ENCODE results near the gene WNT3. TPM values are rescaled to one million over a fixed set of nuclear protein-coding genes. Genes with fewer than 3 reads are reported as not detected.

Gene WNT3
- total and polyA plus RNA-seq, 2 experiments from 2014 or later: 2.7 to 3.4 TPM

- TF ChIP-seq, protein P1, sequence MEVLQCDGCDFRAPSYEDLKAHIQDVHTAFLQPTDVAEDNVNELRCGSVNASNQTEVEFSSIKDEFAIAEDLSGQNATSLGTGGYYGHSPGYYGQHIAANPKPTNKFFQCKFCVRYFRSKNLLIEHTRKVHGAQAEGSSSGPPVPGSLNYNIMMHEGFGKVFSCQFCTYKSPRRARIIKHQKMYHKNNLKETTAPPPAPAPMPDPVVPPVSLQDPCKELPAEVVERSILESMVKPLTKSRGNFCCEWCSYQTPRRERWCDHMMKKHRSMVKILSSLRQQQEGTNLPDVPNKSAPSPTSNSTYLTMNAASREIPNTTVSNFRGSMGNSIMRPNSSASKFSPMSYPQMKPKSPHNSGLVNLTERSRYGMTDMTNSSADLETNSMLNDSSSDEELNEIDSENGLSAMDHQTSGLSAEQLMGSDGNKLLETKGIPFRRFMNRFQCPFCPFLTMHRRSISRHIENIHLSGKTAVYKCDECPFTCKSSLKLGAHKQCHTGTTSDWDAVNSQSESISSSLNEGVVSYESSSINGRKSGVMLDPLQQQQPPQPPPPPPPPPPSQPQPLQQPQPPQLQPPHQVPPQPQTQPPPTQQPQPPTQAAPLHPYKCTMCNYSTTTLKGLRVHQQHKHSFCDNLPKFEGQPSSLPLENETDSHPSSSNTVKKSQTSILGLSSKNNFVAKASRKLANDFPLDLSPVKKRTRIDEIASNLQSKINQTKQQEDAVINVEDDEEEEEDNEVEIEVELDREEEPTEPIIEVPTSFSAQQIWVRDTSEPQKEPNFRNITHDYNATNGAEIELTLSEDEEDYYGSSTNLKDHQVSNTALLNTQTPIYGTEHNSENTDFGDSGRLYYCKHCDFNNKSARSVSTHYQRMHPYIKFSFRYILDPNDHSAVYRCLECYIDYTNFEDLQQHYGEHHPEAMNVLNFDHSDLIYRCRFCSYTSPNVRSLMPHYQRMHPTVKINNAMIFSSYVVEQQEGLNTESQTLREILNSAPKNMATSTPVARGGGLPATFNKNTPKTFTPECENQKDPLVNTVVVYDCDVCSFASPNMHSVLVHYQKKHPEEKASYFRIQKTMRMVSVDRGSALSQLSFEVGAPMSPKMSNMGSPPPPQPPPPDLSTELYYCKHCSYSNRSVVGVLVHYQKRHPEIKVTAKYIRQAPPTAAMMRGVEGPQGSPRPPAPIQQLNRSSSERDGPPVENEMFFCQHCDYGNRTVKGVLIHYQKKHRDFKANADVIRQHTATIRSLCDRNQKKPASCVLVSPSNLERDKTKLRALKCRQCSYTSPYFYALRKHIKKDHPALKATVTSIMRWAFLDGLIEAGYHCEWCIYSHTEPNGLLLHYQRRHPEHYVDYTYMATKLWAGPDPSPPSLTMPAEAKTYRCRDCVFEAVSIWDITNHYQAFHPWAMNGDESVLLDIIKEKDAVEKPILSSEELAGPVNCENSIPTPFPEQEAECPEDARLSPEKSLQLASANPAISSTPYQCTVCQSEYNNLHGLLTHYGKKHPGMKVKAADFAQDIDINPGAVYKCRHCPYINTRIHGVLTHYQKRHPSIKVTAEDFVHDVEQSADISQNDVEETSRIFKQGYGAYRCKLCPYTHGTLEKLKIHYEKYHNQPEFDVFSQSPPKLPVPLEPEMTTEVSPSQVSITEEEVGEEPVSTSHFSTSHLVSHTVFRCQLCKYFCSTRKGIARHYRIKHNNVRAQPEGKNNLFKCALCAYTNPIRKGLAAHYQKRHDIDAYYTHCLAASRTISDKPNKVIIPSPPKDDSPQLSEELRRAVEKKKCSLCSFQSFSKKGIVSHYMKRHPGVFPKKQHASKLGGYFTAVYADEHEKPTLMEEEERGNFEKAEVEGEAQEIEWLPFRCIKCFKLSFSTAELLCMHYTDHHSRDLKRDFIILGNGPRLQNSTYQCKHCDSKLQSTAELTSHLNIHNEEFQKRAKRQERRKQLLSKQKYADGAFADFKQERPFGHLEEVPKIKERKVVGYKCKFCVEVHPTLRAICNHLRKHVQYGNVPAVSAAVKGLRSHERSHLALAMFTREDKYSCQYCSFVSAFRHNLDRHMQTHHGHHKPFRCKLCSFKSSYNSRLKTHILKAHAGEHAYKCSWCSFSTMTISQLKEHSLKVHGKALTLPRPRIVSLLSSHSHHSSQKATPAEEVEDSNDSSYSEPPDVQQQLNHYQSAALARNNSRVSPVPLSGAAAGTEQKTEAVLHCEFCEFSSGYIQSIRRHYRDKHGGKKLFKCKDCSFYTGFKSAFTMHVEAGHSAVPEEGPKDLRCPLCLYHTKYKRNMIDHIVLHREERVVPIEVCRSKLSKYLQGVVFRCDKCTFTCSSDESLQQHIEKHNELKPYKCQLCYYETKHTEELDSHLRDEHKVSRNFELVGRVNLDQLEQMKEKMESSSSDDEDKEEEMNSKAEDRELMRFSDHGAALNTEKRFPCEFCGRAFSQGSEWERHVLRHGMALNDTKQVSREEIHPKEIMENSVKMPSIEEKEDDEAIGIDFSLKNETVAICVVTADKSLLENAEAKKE (CRISPR knock-in tag; IDR thresholded peaks at IDR 0.05): no peak
- TF ChIP-seq ZNF114 (CRISPR knock-in tag; IDR thresholded peaks at IDR 0.05): no peak
- TF ChIP-seq CTCF (conservative IDR thresholded peaks at IDR 0.05; ENCODE audit: low read depth in 2 of 2): no peak
- TF ChIP-seq EZH2 (IDR thresholded peaks at IDR 0.05; ENCODE audit: low read depth, unreplicated experiment): no peak
- no peak for TF ChIP-seq ETS1 (IDR thresholded peaks at IDR 0.05)
- TF ChIP-seq ZNF331 (CRISPR knock-in tag; IDR thresholded peaks at IDR 0.05; ENCODE audit: low read depth): no peak
- TF ChIP-seq NANOG (IDR thresholded peaks at IDR 0.05; ENCODE audit: borderline replicate concordance): no peak
- no peak for TF ChIP-seq EZH2phosphoT487 (IDR thresholded peaks at IDR 0.05; ENCODE audit: unreplicated experiment)
- TF ChIP-seq STAT1 (IDR thresholded peaks at IDR 0.05; ENCODE audit: unreplicated experiment): no peak
- TF ChIP-seq, protein P2, sequence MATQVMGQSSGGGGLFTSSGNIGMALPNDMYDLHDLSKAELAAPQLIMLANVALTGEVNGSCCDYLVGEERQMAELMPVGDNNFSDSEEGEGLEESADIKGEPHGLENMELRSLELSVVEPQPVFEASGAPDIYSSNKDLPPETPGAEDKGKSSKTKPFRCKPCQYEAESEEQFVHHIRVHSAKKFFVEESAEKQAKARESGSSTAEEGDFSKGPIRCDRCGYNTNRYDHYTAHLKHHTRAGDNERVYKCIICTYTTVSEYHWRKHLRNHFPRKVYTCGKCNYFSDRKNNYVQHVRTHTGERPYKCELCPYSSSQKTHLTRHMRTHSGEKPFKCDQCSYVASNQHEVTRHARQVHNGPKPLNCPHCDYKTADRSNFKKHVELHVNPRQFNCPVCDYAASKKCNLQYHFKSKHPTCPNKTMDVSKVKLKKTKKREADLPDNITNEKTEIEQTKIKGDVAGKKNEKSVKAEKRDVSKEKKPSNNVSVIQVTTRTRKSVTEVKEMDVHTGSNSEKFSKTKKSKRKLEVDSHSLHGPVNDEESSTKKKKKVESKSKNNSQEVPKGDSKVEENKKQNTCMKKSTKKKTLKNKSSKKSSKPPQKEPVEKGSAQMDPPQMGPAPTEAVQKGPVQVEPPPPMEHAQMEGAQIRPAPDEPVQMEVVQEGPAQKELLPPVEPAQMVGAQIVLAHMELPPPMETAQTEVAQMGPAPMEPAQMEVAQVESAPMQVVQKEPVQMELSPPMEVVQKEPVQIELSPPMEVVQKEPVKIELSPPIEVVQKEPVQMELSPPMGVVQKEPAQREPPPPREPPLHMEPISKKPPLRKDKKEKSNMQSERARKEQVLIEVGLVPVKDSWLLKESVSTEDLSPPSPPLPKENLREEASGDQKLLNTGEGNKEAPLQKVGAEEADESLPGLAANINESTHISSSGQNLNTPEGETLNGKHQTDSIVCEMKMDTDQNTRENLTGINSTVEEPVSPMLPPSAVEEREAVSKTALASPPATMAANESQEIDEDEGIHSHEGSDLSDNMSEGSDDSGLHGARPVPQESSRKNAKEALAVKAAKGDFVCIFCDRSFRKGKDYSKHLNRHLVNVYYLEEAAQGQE (IDR thresholded peaks at IDR 0.05; ENCODE audit: unreplicated experiment): no peak
- TF ChIP-seq CREB1 (CRISPR knock-in tag; IDR thresholded peaks at IDR 0.05; ENCODE audit: low read depth): no peak
- TF ChIP-seq POLR2AphosphoS5 (IDR thresholded peaks at IDR 0.05; ENCODE audit: low read depth): no peak
- no peak for TF ChIP-seq JUNB (IDR thresholded peaks at IDR 0.05; ENCODE audit: unreplicated experiment)
- H3K36me3 Mint-ChIP-seq (ENCODE audit: low read depth): peaks cover 4% of the 10 kb centered on the region; the same call in 1 of the 3 replicates
- H3K27me3 Mint-ChIP-seq (ENCODE audit: insufficient read depth, low read depth, poor library complexity): peaks cover 36% of the 10 kb centered on the region
- DNase-seq (ENCODE audit: low spot score) (no peak), ATAC-seq (no peak)
- H3K4me1 Mint-ChIP-seq: peaks cover 13% of the 10 kb centered on the region
- no peak overlapping the region for H3K4me2 ChIP-seq
- H3K36me3 ChIP-seq (ENCODE audit: insufficient read depth): no peaks in the 10 kb centered on the region
- 0 out of 2 replicates have a peak, but pooled peaks cover 4% of the 10 kb centered on the region for H3F3A ChIP-seq (replicated peaks; ENCODE audit: low read depth)
- H3K27ac Mint-ChIP-seq: no peak overlapping the region
- H3K4me1 ChIP-seq (ENCODE audit: insufficient read depth): no peaks in the 10 kb centered on the region
- no peak overlapping the region for H3K4me3 Mint-ChIP-seq
- no peak overlapping the region for H2AFZ ChIP-seq
- H4K20me1 ChIP-seq (replicated peaks; ENCODE audit: insufficient read depth): no peaks in the 10 kb centered on the region
- H3K27ac ChIP-seq (ENCODE audit: low read depth): no peak overlapping the region
- H3K27me3 ChIP-seq (ENCODE audit: insufficient read depth): peaks cover 32% of the 10 kb centered on the region
- H3K9me2 ChIP-seq (ENCODE audit: insufficient read depth): no peaks in the 10 kb centered on the region
- no peaks in the 10 kb centered on the region for H3K79me2 ChIP-seq (replicated peaks; ENCODE audit: insufficient read depth)
- peaks cover 10% of the 10 kb centered on the region; the same call in 2 of the 3 replicates for H3K9me3 Mint-ChIP-seq
- H3K4me3 ChIP-seq: no peak overlapping the region
Measured at GRCh38 chr17:46788300-46788699, 30.2 kb downstream of the WNT3 start.
